Measurements from ENCODE around the gene RFPL3. TPM values are rescaled to one million over a fixed set of nuclear protein-coding genes. Genes with fewer than 3 reads are reported as not detected.

RFPL3 gene
- total and polyA plus RNA-seq, 2 donors (not counting 3 experiments of a cell fraction or from before 2014, with no cell fraction given), result not detected

DNA sequence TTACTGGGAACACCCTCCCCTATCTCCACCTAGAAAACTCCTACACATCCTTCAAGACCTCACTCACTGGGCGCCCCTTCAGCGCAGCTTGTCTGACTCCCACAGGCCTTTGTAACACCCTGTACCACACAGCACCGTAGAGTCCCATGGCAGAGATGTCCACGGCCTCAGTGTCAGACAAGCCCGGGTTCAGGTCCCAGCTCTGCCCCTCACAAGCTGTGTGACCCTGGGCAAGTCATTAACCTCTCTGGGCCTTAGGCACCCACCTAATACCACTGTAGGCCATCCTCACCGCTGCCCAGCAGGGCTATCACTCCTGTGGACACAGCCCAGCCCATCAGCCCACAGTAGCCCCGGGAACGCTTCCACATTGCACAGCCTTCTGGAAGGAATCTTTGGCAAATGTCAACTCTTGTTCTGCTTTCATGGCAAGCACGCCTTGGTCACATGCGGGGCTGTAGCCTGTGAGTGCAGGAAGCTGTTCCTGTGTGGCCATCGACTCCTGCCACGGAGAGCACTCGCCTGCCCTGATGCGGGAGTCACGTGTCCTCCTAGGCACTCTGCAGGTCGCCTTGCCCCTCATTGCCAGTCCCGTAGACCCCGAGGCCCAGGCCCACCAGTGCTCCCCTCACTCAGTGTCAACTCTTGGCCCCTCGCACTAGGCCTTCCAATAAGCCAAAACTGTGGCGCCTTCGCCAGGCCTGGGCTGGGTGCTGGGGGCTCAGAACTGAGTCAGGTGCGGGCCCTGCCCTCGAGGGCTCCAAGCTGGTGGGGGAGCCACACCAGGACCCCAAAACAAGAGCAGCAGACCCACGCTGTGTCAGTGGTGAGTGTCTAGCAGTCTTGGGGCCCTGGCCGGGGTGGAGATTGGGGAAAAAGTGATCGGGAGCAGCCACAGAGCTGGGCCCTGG is 32.9 kb upstream of the RFPL3 start:
- CTCF ChIA-PET, result no interaction called here
- H3K4me3 ChIP-seq (replicated peaks in 1 of 3; ENCODE audit: insufficient read depth in 1 of 3, low read depth in 1 of 3, low read length in 3 of 3), result no peak overlapping the region
- FAIRE-seq, result no peak
- H3K79me2 ChIP-seq (ENCODE audit: control insufficient read depth, insufficient read depth, low read length), result no peaks in the 10 kb centered on the region
- DNase-seq (ENCODE audit: low read depth, low spot score), result no peak
- intact Hi-C loops (cut with micrococcal nuclease) (no loop called here), dilution Hi-C loops (cut with MboI; ENCODE audit: extremely low pct_ligation_motif_present, low sequenced_read_pairs) (no loop called here)
- no peak overlapping the region for H3K4me2 ChIP-seq (ENCODE audit: insufficient read depth, low read length)
- BruUV-seq (replicated peaks), result no TSS peak
- no peaks in the 10 kb centered on the region for H3K9me3 ChIP-seq (replicated peaks; ENCODE audit: control insufficient read depth, insufficient read depth, low read length)
- no peak for TF ChIP-seq JUN (IDR thresholded peaks at IDR 0.05; ENCODE audit: borderline replicate concordance, insufficient read depth, insufficient read length, low read depth)
- no peak for TF ChIP-seq MYC (IDR thresholded peaks at IDR 0.05; ENCODE audit: low read depth, low read length)
- POLR2A ChIA-PET, result no interaction called here
- peaks cover 7% of the 10 kb centered on the region for H3K4me1 ChIP-seq (ENCODE audit: control insufficient read depth, extremely low read depth, insufficient read depth, low read length)
- H3K9ac ChIP-seq (replicated peaks; ENCODE audit: extremely low read depth, insufficient read depth, low read length), result no peak overlapping the region
- no peaks in the 10 kb centered on the region for H3K27me3 ChIP-seq (ENCODE audit: control insufficient read depth in 2 of 2, insufficient read depth in 2 of 2, low read length in 2 of 2)
- no peak overlapping the region for H2AFZ ChIP-seq (ENCODE audit: low read depth, low read length)
- no peak overlapping the region for H3K27ac ChIP-seq (ENCODE audit: insufficient read depth, low read depth, low read length)
- H3K36me3 ChIP-seq (ENCODE audit: control insufficient read depth in 2 of 2, extremely low read depth in 1 of 2, insufficient read depth in 2 of 2, low read length in 2 of 2), result no peaks in the 10 kb centered on the region
- no peaks in the 10 kb centered on the region for H3K9me1 ChIP-seq (replicated peaks; ENCODE audit: control insufficient read depth, extremely low read depth, insufficient read depth, low read length)
- H4K20me1 ChIP-seq (replicated peaks; ENCODE audit: control insufficient read depth, extremely low read depth, insufficient read depth, low read length), result no peaks in the 10 kb centered on the region

DNA sequence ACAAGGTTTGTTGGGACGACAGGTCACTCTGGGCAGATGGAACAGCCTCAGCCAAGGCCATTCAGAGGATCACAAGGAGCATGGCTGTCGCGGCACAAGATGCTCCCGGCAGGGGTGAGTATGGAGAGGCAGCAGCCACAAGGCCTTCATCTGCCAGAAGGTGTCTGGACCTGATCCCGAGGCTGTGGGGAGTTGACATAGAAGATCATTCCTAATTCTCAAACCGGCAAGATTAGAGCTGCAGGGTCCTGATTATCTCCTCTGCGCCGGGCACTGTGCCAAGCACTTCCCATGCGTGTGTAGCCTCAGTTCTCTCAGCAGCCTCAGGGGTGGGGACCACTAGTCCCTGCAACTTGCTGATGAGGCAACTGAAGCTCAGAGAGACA is 32.3 kb upstream of the RFPL3 start:
- DNase-seq (ENCODE audit: low read depth, low spot score) (no peak), FAIRE-seq (no peak)
- POLR2A ChIA-PET, result no interaction called here
- H2AFZ ChIP-seq (ENCODE audit: low read depth, low read length), result no peak overlapping the region
- no peaks in the 10 kb centered on the region for H3K36me3 ChIP-seq (ENCODE audit: control insufficient read depth in 2 of 2, extremely low read depth in 1 of 2, insufficient read depth in 2 of 2, low read length in 2 of 2)
- no peaks in the 10 kb centered on the region for H3K9me3 ChIP-seq (replicated peaks; ENCODE audit: control insufficient read depth, insufficient read depth, low read length)
- H3K4me1 ChIP-seq (ENCODE audit: control insufficient read depth, extremely low read depth, insufficient read depth, low read length), result peaks cover 7% of the 10 kb centered on the region
- dilution Hi-C loops (cut with MboI; ENCODE audit: extremely low pct_ligation_motif_present, low sequenced_read_pairs), result no loop called here
- no peak for TF ChIP-seq MAX (IDR thresholded peaks at IDR 0.05; ENCODE audit: insufficient read depth, insufficient read length)
- TF ChIP-seq POLR2AphosphoS5 (IDR thresholded peaks at IDR 0.05; ENCODE audit: insufficient read depth, low read depth, low read length), result no peak
- TF ChIP-seq CTCF (IDR thresholded peaks at IDR 0.05; ENCODE audit: extremely low read depth in 1 of 2, insufficient read depth in 1 of 2, low read depth in 1 of 2, low read length in 2 of 2), result no peak
- TF ChIP-seq GATA2 (IDR thresholded peaks at IDR 0.05; ENCODE audit: insufficient read depth, insufficient read length, low read depth, low read length), result no peak
- no peak for TF ChIP-seq FOS (IDR thresholded peaks at IDR 0.05; ENCODE audit: borderline replicate concordance, insufficient read depth, low read length)
- no peak for TF ChIP-seq JUN (IDR thresholded peaks at IDR 0.05; ENCODE audit: borderline replicate concordance, insufficient read depth, insufficient read length, low read depth)
- no peak for TF ChIP-seq EZH2 (IDR thresholded peaks at IDR 0.05; ENCODE audit: borderline replicate concordance, low read depth, low read length, severe bottlenecking)
- TF ChIP-seq MYC (IDR thresholded peaks at IDR 0.05; ENCODE audit: low read depth, low read length), result no peak
- TF ChIP-seq POLR2A (IDR thresholded peaks at IDR 0.05; ENCODE audit: low read depth, low read length), result no peak
- CTCF ChIA-PET, result no interaction called here
- H3K27ac ChIP-seq (ENCODE audit: insufficient read depth, low read depth, low read length), result no peak overlapping the region
- H3K4me3 ChIP-seq (replicated peaks in 1 of 3; ENCODE audit: insufficient read depth in 1 of 3, low read depth in 1 of 3, low read length in 3 of 3), result no peak overlapping the region
- no peaks in the 10 kb centered on the region for H4K20me1 ChIP-seq (replicated peaks; ENCODE audit: control insufficient read depth, extremely low read depth, insufficient read depth, low read length)
- H3K9me1 ChIP-seq (replicated peaks; ENCODE audit: control insufficient read depth, extremely low read depth, insufficient read depth, low read length), result no peaks in the 10 kb centered on the region
- no peak overlapping the region for H3K9ac ChIP-seq (replicated peaks; ENCODE audit: extremely low read depth, insufficient read depth, low read length)
- no peak overlapping the region for H3K4me2 ChIP-seq (ENCODE audit: insufficient read depth, low read length)
- no TSS peak for BruUV-seq (replicated peaks)
- no peaks in the 10 kb centered on the region for H3K79me2 ChIP-seq (ENCODE audit: control insufficient read depth, insufficient read depth, low read length)
- H3K27me3 ChIP-seq (ENCODE audit: control insufficient read depth in 2 of 2, insufficient read depth in 2 of 2, low read length in 2 of 2), result no peaks in the 10 kb centered on the region
- intact Hi-C loops (cut with micrococcal nuclease), result no loop called here

All from endothelial cell of umbilical vein (primary cell).